Body of pancreas (tissue), 4 donors: ENCODE measurements around the gene HYI.

Experiments
- CTCF ChIP-seq, 7 experiments: fragments of 450-650 bp in 4 of 7; fragments of 200-600 bp in 3 of 7; sonication (generic) in 3 of 7; IDR thresholded peaks; one replicate each; pipeline ENCODE4 v1.5.1; 2016 to 2019; ENCODE audit warnings: antibody characterized with exemption in 7 of 7
- POLR2A ChIP-seq, 3 donors: fragments of 450-650 bp; IDR thresholded peaks; one replicate each; pipeline ENCODE4 v1.6.1; 2016; ENCODE audit warnings: antibody characterized with exemption in 3 of 3, mild to moderate bottlenecking in 2 of 3

DNA sequence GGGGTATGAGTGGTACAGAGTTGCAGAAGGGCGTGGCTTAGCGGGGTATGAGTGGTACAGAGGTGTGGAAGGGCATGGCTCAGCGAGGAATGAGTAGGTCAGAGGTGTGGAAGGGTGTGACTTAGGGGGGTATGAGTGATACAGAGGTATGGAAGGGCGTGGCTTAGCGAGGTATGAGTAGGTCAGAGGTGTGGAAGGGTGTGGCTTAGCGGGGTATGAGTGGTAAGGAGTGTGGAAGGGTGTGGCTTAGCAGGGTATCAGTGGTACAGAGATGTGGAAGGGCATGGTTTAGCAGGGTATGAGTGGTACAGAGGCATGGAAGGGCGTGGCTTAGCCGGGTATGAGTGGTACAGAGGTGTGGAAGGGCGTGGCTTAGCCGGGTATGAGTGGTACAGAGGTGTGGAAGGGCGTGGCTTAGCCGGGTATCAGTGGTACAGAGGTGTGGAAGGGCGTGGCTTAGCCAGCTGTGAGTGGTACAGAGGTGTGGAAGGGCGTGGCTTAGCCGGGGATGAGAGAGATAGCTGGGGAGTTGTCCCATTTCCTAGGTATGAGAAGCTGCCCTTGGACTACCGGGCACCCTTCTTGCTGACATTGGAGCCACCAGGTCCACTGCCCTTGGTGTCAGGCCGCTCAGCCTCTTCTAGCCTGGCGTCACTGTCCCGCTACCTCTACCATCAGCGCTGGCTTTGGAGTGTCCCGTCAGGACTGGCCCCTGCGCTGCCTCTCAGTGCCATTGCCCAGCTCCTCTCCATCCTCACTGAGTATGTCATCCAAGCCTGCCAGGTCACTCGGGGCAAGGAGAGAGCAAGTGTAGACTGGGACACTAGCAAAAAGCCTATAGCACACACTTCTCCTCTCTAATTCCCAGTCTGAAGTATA is 29.8 kb downstream of the HYI start:
- no peak for TF ChIP-seq CTCF (IDR thresholded peaks at IDR 0.05)
- no peak for TF ChIP-seq POLR2A (IDR thresholded peaks at IDR 0.05)
